Rectal smooth muscle tissue (tissue), 1 donor: ENCODE data around the gene MAP3K4.

Source experiments
- H3K27ac ChIP-seq: one replicate; pipeline ENCODE4 v1.7.0; 2013; ENCODE audit warnings: low read depth, low read length, inconsistent platforms
- H3K27me3 ChIP-seq: one replicate; pipeline ENCODE4 v1.7.0; 2013; ENCODE audit warnings: low read length; ENCODE audit not compliant: control insufficient read depth, insufficient read depth
- H3K36me3 ChIP-seq: one replicate; pipeline ENCODE4 v1.7.0; 2013; ENCODE audit warnings: low read length; ENCODE audit not compliant: control insufficient read depth, insufficient read depth
- H3K4me1 ChIP-seq: one replicate; pipeline ENCODE4 v1.7.0; 2013; ENCODE audit warnings: low read length; ENCODE audit not compliant: control insufficient read depth, insufficient read depth
- H3K4me3 ChIP-seq: one replicate; pipeline ENCODE4 v1.7.0; 2013; ENCODE audit warnings: low read length
- H3K9ac ChIP-seq: one replicate; pipeline ENCODE4 v1.7.0; 2013; ENCODE audit warnings: low read length

The MAP3K4 gene

DNA sequence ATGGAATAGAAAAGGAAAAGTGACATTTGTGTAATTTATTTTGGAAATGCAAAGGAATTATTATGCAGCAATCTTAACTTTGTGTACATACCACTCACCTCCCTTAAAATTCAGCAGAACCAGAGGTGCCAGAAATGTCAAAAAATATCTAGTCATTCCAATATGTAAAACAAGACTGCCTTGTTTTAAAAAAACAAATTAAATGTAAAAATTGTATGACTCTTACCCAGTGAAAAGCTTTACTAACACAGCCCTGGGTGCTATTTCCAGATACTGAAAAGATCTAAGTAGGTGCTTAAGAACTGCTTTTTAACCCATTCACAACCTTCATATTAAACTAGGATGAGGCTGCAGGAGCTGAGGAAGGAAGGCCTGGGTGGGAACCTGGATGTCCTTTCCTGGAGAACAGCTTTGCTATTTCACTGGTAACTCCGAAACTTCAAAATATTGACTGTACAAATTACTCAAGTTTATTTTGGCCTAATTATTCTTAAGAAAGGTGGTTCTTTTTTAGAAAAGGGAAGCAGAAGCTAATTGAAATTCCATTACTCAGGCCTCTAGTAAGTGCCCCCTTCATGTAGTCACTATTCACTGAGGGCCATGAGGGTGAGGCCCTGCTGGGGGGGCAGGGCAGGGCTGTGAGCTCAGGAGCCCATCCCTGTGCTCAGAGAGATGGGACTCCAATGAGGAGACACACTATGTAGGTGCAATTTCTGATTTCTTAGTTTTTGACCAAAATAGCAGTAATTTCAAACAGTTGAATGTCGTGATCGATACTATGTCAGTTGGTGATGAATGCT lies 139.6 kb downstream of the MAP3K4 start:
- peaks cover 4% of the 10 kb centered on the region for H3K36me3 ChIP-seq

GRCh38 chr6:161132384-161132783 lies 140.8 kb downstream of the MAP3K4 start:
- H3K27me3 ChIP-seq = no peaks in the 10 kb centered on the region
- H3K9ac ChIP-seq = no peak overlapping the region
- H3K27ac ChIP-seq = no peak overlapping the region
- H3K4me1 ChIP-seq = no peaks in the 10 kb centered on the region
- H3K4me3 ChIP-seq = no peak overlapping the region
- H3K36me3 ChIP-seq = peaks cover 4% of the 10 kb centered on the region

More for the DNA sequence above, 139.6 kb downstream of the MAP3K4 start:
- Histone ChIP-seq H3K9ac (no peak overlapping the region), H3K27me3 (no peaks in the 10 kb centered on the region), H3K27ac (no peak overlapping the region), H3K4me3 (no peak overlapping the region), H3K4me1 (no peaks in the 10 kb centered on the region)

- Histone ChIP-seq H3K4me1 (no peaks in the 10 kb centered on the region), H3K27me3 (no peaks in the 10 kb centered on the region), H3K36me3 (no peaks in the 10 kb centered on the region), H3K27ac (no peak overlapping the region), H3K9ac (no peak overlapping the region), H3K4me3 (no peak overlapping the region)
Observed at GRCh38 chr6:161133963-161134362, 142.4 kb downstream of the MAP3K4 start.

- Histone ChIP-seq H3K27me3 (no peaks in the 10 kb centered on the region), H3K36me3 (no peaks in the 10 kb centered on the region), H3K27ac (no peak overlapping the region), H3K4me1 (no peaks in the 10 kb centered on the region), H3K9ac (no peak overlapping the region), H3K4me3 (no peak overlapping the region)
Observed at GRCh38 chr6:161134550-161135298, 143.2 kb downstream of the MAP3K4 start.

DNA sequence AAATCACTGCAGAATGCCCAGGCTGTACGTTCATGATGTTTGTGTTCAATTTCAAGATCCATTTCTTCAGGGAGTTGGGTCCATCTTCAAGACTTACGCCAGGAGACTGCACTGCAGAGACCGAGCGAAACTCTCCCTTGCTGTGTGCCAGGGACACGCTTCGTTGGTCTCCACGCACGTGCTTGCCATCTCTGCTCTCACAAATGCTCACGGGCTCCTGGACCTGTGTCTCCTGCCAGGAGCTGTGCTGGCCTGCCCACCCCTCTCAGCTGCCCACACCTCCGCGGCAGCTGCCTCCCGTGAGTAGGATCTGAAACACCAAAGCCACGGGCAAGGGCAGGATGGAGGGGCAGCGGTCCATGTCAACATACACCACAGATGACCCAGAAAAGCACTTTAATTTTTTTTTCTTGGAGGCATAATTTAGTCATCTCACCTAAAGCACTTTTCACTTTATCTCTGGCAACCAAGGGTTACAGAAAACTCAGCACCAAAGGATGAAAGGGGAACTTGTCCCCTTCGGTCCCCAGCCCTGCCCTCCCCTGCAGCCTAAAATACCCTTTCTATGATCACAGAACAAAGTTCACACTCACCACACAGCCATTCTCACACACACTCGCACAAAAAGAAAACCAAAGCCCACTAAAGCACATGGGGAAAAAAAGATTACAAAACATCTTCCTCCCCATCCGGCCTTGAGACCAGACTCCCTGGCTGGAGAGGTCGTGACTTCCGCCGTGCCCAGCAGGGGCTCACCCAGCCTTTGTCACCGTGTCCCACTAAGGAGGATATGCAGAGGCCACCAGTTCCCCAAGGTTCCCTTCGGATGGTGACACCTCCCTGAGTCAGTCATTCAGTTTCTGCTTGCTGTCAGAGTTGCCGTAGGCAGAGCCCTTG lies 144.4 kb downstream of the MAP3K4 start:
- H3K27me3 ChIP-seq = no peaks in the 10 kb centered on the region
- H3K36me3 ChIP-seq = no peaks in the 10 kb centered on the region
- H3K4me3 ChIP-seq = no peak overlapping the region
- no peak overlapping the region for H3K27ac ChIP-seq
- H3K9ac ChIP-seq = no peak overlapping the region
- no peaks in the 10 kb centered on the region for H3K4me1 ChIP-seq

DNA sequence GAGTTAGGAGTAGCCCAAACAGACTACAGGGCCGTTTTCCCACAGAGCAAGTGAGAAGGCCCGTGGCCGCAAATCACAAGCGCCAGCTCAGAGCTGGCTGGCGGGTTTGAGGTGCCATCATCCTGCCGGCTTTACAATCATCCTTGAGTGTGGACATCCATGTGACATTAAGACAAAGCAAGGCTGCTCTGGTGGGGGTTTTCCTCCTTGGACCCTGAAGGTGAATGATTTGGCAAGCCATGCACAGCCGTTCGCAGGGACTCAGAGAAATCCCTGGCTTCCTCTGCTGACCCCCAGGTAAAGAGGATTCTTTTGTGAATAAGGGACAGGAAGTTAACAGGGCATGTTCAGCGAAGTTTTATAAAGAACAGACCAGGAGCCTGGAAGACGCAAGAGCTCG lies 145.1 kb downstream of the MAP3K4 start:
- H3K4me1 ChIP-seq = no peaks in the 10 kb centered on the region
- no peak overlapping the region for H3K4me3 ChIP-seq
- H3K36me3 ChIP-seq = no peaks in the 10 kb centered on the region
- no peak overlapping the region for H3K27ac ChIP-seq
- H3K27me3 ChIP-seq = no peaks in the 10 kb centered on the region
- H3K9ac ChIP-seq = no peak overlapping the region

- Histone ChIP-seq H3K27me3 (no peaks in the 10 kb centered on the region), H3K27ac (no peak overlapping the region), H3K4me3 (no peak overlapping the region), H3K9ac (no peak overlapping the region), H3K4me1 (no peaks in the 10 kb centered on the region), H3K36me3 (no peaks in the 10 kb centered on the region)
Observed at GRCh38 chr6:161137320-161137719, 145.8 kb downstream of the MAP3K4 start.

GRCh38 chr6:161137839-161138542 lies 146.4 kb downstream of the MAP3K4 start:
- no peaks in the 10 kb centered on the region for H3K27me3 ChIP-seq
- H3K27ac ChIP-seq = no peak overlapping the region
- H3K36me3 ChIP-seq = no peaks in the 10 kb centered on the region
- no peak overlapping the region for H3K4me3 ChIP-seq
- no peak overlapping the region for H3K9ac ChIP-seq
- H3K4me1 ChIP-seq = no peaks in the 10 kb centered on the region

- no peaks in the 10 kb centered on the region for H3K27me3 ChIP-seq
- no peak overlapping the region for H3K4me3 ChIP-seq
- no peaks in the 10 kb centered on the region for H3K4me1 ChIP-seq
- H3K27ac ChIP-seq = no peak overlapping the region
- H3K9ac ChIP-seq = no peak overlapping the region
- no peaks in the 10 kb centered on the region for H3K36me3 ChIP-seq
Observed at GRCh38 chr6:161138543-161139303, 147.2 kb downstream of the MAP3K4 start.

- no peak overlapping the region for H3K4me3 ChIP-seq
- H3K36me3 ChIP-seq = no peaks in the 10 kb centered on the region
- H3K9ac ChIP-seq = no peak overlapping the region
- H3K27ac ChIP-seq = no peak overlapping the region
- H3K27me3 ChIP-seq = no peaks in the 10 kb centered on the region
- H3K4me1 ChIP-seq = no peaks in the 10 kb centered on the region
Observed at GRCh38 chr6:161139304-161139765, 147.8 kb downstream of the MAP3K4 start.

DNA sequence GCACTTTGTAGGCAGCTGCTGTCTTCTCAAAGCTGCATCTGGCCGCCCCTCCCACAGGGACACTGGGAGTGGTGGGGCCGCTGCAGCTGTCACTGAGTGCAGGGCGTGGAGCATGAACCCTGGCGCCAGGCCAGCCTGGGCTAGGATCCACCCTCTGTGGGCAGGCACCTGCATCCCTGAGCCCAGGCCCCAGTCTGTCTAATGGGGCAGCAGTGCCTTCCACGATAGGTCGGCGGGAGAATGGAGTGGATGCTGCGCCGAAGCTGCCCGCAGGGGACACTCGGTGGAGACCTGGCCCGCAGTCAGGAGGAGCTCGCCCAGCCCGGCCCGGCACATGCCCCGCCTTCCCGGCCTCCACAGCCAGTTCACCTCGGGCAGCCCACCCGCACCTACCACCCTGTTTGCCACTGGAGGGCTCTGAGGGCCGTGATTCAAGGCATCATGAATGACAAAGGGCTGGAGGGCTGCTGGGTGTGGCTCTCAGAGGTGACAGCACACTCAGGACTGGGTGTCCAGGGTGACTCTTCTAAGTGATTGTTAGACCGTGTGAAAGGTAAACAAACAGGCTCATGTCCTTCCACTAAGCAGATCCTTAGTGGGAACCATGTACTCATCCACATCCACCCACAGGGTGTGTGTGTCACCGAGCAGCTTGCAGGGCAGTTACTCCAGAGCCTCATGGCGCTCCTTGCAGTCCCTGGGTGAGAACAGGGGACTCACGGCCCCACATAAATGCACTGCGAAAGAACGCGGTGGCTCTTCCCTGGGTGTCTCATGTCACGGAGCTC lies 148.4 kb downstream of the MAP3K4 start:
- Histone ChIP-seq H3K27ac (no peak overlapping the region), H3K4me1 (no peaks in the 10 kb centered on the region), H3K9ac (no peak overlapping the region), H3K4me3 (no peak overlapping the region), H3K27me3 (no peaks in the 10 kb centered on the region), H3K36me3 (no peaks in the 10 kb centered on the region)
